HepG2 (cell line): Measurements from ENCODE around the gene SMIM14. TPM values are rescaled to one million over a fixed set of nuclear protein-coding genes. Genes with fewer than 3 reads are reported as not detected.

Experiments used
- ELF3 ChIP-seq: IDR thresholded peaks from 2 replicates; pipeline ENCODE4 v1.6.1; 2016; ENCODE audit warnings: missing genetic modification reagents, missing compliant biosample characterization
- GTF2F1 ChIP-seq: fragments of 150-350 bp; IDR thresholded peaks from 2 replicates; pipeline ENCODE4 v1.6.1; 2014; ENCODE audit warnings: low read length
- MAFK ChIP-seq, 2 experiments: IDR thresholded peaks in 1 of 2; conservative IDR thresholded peaks in 1 of 2; 2 replicates each; pipeline ENCODE4 v1.6.1; 2011; ENCODE audit warnings: improper control_type of control experiment in 2 of 2, low read length in 2 of 2
- PHF21A ChIP-seq: sonication (generic); formaldehyde crosslinking; IDR thresholded peaks from 2 replicates; pipeline ENCODE4 v1.5.0; 2020; ENCODE audit warnings: mild to moderate bottlenecking, missing genetic modification reagents
- TMF1 ChIP-seq: sonication (generic); formaldehyde crosslinking; IDR thresholded peaks from 2 replicates; pipeline ENCODE4 v1.8.1; 2022; ENCODE audit warnings: low read depth, missing genetic modification reagents
- ZFP41 ChIP-seq: sonication (generic); formaldehyde crosslinking; IDR thresholded peaks from 2 replicates; pipeline ENCODE4 v1.4.0; 2020; ENCODE audit warnings: mild to moderate bottlenecking, missing genetic modification reagents, borderline replicate concordance
- ZNF180 ChIP-seq: sonication (generic); formaldehyde crosslinking; IDR thresholded peaks from 2 replicates; pipeline ENCODE4 v1.4.0; 2020; ENCODE audit warnings: low read depth, missing genetic modification reagents, borderline replicate concordance
- ZNF256 ChIP-seq: sonication (generic); formaldehyde crosslinking; conservative IDR thresholded peaks from 2 replicates; pipeline ENCODE4 v1.4.0; 2020; ENCODE audit warnings: missing genetic modification reagents
- ZNF34 ChIP-seq: sonication (generic); formaldehyde crosslinking; IDR thresholded peaks from 2 replicates; pipeline ENCODE4 v1.4.0; 2020; ENCODE audit warnings: mild to moderate bottlenecking, missing genetic modification reagents, borderline replicate concordance
- ZNF530 ChIP-seq: sonication (generic); formaldehyde crosslinking; IDR thresholded peaks from 2 replicates; pipeline ENCODE4 v1.5.0; 2020; ENCODE audit warnings: low read depth, mild to moderate bottlenecking, missing genetic modification reagents
- ZNF615 ChIP-seq: sonication (generic); formaldehyde crosslinking; IDR thresholded peaks from 2 replicates; pipeline ENCODE4 v1.5.0; 2020; ENCODE audit warnings: mild to moderate bottlenecking, missing genetic modification reagents, borderline replicate concordance
- ZNF644 ChIP-seq: IDR thresholded peaks from 2 replicates; pipeline ENCODE4 v1.6.1; 2016; ENCODE audit warnings: low read depth
- ZNF850 ChIP-seq: sonication (generic); formaldehyde crosslinking; conservative IDR thresholded peaks from 2 replicates; pipeline ENCODE4 v1.9.0; 2021; ENCODE audit warnings: mild to moderate bottlenecking, missing genetic modification reagents
- polyA plus RNA-seq, 8 experiments: library from polyadenylated mRNA; depleted of rRNA in 3 of 8; stranded (reverse) in 7 of 8; unstranded in 1 of 8; fragments of >200 nt; fragmentation: Illumina TruSeq in 4 of 8; extraction: Trizol in 4 of 8; gene quantifications; 2 replicates each; pipeline versions ENCODE4 v1.2.1 to v1.2.3, GENCODE V29; 2011 to 2016; ENCODE audit warnings: low read depth in 4 of 8, missing spikeins in 1 of 8, mixed read lengths in 1 of 8; ENCODE audit not compliant: insufficient read depth in 1 of 8
- total RNA-seq, 5 experiments: library from RNA; depleted of rRNA; stranded (reverse); fragments of >200 nt; fragmentation: Illumina TruSeq; extraction: Trizol; gene quantifications; 2 replicates each; pipeline ENCODE4 v1.2.3, GENCODE V29; 2016; ENCODE audit warnings: low read depth in 1 of 5
- TF ChIP-seq, protein P1 (sequence below): sonication (generic); formaldehyde crosslinking; IDR thresholded peaks from 2 replicates; pipeline ENCODE4 v1.5.0; 2020; ENCODE audit warnings: mild to moderate bottlenecking, missing genetic modification reagents, moderate library complexity
- TF ChIP-seq, protein P2 (sequence below), 2 experiments: sonication (generic) in 1 of 2; formaldehyde crosslinking in 1 of 2; IDR thresholded peaks; 2 replicates each; pipeline versions ENCODE4 v1.4.0 to v1.6.1; 2016 to 2020; ENCODE audit warnings: borderline replicate concordance in 1 of 2, low read depth in 1 of 2, mild to moderate bottlenecking in 1 of 2, missing genetic modification reagents in 1 of 2
- TF ChIP-seq, protein P3 (sequence below): sonication (generic); formaldehyde crosslinking; IDR thresholded peaks from 2 replicates; pipeline ENCODE4 v1.4.0; 2020; ENCODE audit warnings: missing genetic modification reagents
- TF ChIP-seq, protein P4 (sequence below): sonication (generic); formaldehyde crosslinking; IDR thresholded peaks from 2 replicates; pipeline ENCODE4 v1.4.0; 2020; ENCODE audit warnings: missing genetic modification reagents

The SMIM14 gene
- total and polyA plus RNA-seq, 2 of the 13 experiments (the other 11 are each of a cell fraction or from before 2014, with no cell fraction given) = 16.3 to 28.1 TPM

DNA sequence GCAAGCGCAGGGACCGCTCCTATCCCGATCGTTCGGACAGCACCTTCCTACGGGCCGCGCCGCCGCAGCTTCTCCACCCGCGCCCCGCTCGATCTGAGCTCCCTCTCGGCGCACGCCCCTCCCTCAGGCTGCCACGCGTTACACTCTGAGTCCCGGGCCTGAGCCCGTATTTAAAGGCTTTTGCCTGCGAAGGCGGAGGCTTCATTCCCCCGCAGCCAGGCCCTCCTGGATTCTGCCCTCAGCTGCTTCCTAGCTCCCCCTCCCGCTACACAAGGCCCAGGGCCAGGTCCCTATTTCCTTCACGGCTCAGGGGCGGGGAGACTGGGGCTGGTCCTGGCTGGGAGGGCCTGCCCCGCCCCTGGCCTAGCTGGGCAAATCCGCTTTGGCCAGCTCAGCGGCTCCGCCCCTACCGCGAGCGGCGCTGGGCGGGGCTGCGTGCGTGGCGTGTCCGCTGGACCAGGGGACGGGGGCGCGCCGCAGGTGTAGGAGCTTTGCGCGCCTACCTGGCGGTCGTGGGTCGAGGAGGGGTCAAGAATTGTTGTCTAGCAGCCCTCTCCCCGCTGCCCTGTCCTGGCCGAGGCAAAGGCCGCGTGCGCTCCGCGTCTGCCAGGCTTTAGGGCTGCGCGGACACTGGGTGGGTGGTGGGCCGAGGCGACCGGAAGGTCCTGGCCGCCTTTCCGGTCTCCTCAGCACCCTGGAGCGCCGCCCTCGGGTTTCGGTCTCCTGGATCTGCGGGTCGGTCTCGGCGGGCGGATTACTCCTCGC lies 111.2 kb downstream of the SMIM14 start, which contains the start of gene UGDH (continued):
- TF ChIP-seq, protein P1, sequence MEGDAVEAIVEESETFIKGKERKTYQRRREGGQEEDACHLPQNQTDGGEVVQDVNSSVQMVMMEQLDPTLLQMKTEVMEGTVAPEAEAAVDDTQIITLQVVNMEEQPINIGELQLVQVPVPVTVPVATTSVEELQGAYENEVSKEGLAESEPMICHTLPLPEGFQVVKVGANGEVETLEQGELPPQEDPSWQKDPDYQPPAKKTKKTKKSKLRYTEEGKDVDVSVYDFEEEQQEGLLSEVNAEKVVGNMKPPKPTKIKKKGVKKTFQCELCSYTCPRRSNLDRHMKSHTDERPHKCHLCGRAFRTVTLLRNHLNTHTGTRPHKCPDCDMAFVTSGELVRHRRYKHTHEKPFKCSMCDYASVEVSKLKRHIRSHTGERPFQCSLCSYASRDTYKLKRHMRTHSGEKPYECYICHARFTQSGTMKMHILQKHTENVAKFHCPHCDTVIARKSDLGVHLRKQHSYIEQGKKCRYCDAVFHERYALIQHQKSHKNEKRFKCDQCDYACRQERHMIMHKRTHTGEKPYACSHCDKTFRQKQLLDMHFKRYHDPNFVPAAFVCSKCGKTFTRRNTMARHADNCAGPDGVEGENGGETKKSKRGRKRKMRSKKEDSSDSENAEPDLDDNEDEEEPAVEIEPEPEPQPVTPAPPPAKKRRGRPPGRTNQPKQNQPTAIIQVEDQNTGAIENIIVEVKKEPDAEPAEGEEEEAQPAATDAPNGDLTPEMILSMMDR (CRISPR knock-in tag) = peak; percentile 49
- TF ChIP-seq TMF1 (peak; percentile 92), ZNF615 (CRISPR knock-in tag) (no peak), PHF21A (CRISPR knock-in tag) (peak; percentile 85), MAFK (conservative IDR thresholded peaks at IDR 0.05 in 1 of 2, IDR thresholded peaks at IDR 0.05 in 1 of 2; ENCODE audit: low read length in 2 of 2) (no peak), ZNF644 (no peak), GTF2F1 (peak; percentile 98), ZNF530 (CRISPR knock-in tag) (no peak), ZNF34 (CRISPR knock-in tag) (0 out of 2 replicates have a peak, but pooled peaks have one; percentile 61), ZNF180 (CRISPR knock-in tag) (peak; percentile 51; the same call in 1 of the 2 replicates), ZNF850 (CRISPR knock-in tag) (peak; percentile 93; the same call in 1 of the 2 replicates), ELF3 (CRISPR knock-in tag) (peak; percentile 95), ZNF256 (peak; percentile 84; the same call in 1 of the 2 replicates), ZFP41 (CRISPR knock-in tag) (no peak)
- TF ChIP-seq, protein P2, sequence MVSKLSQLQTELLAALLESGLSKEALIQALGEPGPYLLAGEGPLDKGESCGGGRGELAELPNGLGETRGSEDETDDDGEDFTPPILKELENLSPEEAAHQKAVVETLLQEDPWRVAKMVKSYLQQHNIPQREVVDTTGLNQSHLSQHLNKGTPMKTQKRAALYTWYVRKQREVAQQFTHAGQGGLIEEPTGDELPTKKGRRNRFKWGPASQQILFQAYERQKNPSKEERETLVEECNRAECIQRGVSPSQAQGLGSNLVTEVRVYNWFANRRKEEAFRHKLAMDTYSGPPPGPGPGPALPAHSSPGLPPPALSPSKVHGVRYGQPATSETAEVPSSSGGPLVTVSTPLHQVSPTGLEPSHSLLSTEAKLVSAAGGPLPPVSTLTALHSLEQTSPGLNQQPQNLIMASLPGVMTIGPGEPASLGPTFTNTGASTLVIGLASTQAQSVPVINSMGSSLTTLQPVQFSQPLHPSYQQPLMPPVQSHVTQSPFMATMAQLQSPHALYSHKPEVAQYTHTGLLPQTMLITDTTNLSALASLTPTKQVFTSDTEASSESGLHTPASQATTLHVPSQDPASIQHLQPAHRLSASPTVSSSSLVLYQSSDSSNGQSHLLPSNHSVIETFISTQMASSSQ (IDR thresholded peaks at IDR 0.05; ENCODE audit: low read depth) = peak; percentile 55; the same call in 1 of the 2 replicates
- TF ChIP-seq, protein P2 (CRISPR knock-in tag; IDR thresholded peaks at IDR 0.05; ENCODE audit: borderline replicate concordance) = peak; percentile 89; the same call in 1 of the 2 replicates
- TF ChIP-seq, protein P3, sequence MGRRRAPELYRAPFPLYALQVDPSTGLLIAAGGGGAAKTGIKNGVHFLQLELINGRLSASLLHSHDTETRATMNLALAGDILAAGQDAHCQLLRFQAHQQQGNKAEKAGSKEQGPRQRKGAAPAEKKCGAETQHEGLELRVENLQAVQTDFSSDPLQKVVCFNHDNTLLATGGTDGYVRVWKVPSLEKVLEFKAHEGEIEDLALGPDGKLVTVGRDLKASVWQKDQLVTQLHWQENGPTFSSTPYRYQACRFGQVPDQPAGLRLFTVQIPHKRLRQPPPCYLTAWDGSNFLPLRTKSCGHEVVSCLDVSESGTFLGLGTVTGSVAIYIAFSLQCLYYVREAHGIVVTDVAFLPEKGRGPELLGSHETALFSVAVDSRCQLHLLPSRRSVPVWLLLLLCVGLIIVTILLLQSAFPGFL (CRISPR knock-in tag) = no peak
- TF ChIP-seq, protein P4, sequence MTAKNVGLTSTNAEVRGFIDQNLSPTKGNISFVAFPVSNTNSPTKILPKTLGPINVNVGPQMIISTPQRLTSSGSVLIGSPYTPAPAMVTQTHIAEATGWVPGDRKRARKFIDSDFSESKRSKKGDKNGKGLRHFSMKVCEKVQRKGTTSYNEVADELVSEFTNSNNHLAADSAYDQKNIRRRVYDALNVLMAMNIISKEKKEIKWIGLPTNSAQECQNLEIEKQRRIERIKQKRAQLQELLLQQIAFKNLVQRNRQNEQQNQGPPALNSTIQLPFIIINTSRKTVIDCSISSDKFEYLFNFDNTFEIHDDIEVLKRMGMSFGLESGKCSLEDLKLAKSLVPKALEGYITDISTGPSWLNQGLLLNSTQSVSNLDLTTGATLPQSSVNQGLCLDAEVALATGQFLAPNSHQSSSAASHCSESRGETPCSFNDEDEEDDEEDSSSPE = peak; percentile 69
